K562 (cell line): ENCODE results near the gene PRKAG2. TPM values are rescaled to one million over a fixed set of nuclear protein-coding genes. Genes with fewer than 3 reads are reported as not detected.

ENCODE experiments used
- FOS ChIP-seq: IDR thresholded peaks from 3 replicates; pipeline ENCODE4 v1.6.1; 2011; ENCODE audit not compliant: insufficient read length; ENCODE audit errors: extremely low read depth
- polyA plus RNA-seq, 8 experiments: library from polyadenylated mRNA; depleted of rRNA in 4 of 8; stranded (reverse) in 5 of 8; unstranded in 3 of 8; fragments of >200 nt; fragmentation: Nextera tagmentation in 2 of 8; fragmentation: Illumina TruSeq in 1 of 8; extraction: Ambion mirVana in 2 of 8; extraction: Trizol in 1 of 8; gene quantifications; 2 replicates each; pipeline versions ENCODE4 v1.2.1 to v1.2.3, GENCODE V29; 2011 to 2014; ENCODE audit warnings: inconsistent platforms in 1 of 8, missing spikeins in 1 of 8
- total RNA-seq, 7 experiments: library from RNA; depleted of rRNA in 6 of 7; stranded (reverse); fragments of >200 nt in 6 of 7; fragmentation: Illumina TruSeq in 2 of 7; extraction: Trizol in 2 of 7; gene quantifications; 2 replicates each; pipeline versions ENCODE4 v1.2.1 to v1.2.3, GENCODE V29; 2011 to 2021; ENCODE audit warnings: low replicate concordance in 1 of 7
- TF ChIP-seq, protein P1 (sequence below), 2 experiments: fragments of 450-650 bp; IDR thresholded peaks; 2 replicates each; pipeline ENCODE4 v1.6.1; 2016; ENCODE audit warnings: mild to moderate bottlenecking in 2 of 2, borderline replicate concordance in 1 of 2, low read depth in 1 of 2, moderate library complexity in 1 of 2

PRKAG2 gene
- total and polyA plus RNA-seq, 9 of the 15 experiments (the other 6 are each of a cell fraction or from before 2014, with no cell fraction given) = 0.99 to 5.6 (median 3.3) TPM

DNA sequence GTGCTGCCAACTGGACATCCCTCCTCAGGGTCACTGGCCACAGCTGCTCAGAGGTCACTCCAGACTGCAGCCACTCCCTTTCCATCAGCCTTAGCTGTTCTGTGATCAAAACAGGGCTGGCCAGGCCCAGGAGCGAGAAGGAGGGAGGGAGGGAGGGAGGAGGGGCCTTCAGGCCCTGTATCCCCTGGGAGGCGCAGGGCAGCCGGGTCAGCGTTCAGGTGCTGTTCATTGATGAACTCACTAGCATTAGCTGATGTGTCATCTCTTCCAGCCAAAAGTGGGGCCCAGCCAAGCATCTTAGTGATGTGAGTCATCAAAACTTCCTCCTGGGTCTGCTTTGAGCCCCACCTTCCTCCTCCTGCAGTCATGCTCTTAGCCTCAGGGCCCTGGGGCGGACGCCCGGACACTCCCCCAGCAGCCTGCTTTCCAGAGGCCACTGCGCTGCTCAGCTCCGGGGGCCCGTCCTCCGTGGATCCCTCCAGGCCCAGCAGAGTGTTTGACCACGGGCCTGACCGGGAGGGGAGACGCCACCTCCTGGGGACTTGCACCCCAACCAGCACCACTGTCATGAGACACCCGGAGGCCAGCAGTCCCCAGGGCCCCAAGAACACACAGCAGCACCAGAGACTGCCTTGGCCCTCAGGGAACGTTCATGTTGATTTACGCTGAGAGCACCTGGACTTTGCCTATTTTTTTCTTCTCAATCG is 149.2 kb downstream of the PRKAG2 start (continued):
- TF ChIP-seq, protein P1, sequence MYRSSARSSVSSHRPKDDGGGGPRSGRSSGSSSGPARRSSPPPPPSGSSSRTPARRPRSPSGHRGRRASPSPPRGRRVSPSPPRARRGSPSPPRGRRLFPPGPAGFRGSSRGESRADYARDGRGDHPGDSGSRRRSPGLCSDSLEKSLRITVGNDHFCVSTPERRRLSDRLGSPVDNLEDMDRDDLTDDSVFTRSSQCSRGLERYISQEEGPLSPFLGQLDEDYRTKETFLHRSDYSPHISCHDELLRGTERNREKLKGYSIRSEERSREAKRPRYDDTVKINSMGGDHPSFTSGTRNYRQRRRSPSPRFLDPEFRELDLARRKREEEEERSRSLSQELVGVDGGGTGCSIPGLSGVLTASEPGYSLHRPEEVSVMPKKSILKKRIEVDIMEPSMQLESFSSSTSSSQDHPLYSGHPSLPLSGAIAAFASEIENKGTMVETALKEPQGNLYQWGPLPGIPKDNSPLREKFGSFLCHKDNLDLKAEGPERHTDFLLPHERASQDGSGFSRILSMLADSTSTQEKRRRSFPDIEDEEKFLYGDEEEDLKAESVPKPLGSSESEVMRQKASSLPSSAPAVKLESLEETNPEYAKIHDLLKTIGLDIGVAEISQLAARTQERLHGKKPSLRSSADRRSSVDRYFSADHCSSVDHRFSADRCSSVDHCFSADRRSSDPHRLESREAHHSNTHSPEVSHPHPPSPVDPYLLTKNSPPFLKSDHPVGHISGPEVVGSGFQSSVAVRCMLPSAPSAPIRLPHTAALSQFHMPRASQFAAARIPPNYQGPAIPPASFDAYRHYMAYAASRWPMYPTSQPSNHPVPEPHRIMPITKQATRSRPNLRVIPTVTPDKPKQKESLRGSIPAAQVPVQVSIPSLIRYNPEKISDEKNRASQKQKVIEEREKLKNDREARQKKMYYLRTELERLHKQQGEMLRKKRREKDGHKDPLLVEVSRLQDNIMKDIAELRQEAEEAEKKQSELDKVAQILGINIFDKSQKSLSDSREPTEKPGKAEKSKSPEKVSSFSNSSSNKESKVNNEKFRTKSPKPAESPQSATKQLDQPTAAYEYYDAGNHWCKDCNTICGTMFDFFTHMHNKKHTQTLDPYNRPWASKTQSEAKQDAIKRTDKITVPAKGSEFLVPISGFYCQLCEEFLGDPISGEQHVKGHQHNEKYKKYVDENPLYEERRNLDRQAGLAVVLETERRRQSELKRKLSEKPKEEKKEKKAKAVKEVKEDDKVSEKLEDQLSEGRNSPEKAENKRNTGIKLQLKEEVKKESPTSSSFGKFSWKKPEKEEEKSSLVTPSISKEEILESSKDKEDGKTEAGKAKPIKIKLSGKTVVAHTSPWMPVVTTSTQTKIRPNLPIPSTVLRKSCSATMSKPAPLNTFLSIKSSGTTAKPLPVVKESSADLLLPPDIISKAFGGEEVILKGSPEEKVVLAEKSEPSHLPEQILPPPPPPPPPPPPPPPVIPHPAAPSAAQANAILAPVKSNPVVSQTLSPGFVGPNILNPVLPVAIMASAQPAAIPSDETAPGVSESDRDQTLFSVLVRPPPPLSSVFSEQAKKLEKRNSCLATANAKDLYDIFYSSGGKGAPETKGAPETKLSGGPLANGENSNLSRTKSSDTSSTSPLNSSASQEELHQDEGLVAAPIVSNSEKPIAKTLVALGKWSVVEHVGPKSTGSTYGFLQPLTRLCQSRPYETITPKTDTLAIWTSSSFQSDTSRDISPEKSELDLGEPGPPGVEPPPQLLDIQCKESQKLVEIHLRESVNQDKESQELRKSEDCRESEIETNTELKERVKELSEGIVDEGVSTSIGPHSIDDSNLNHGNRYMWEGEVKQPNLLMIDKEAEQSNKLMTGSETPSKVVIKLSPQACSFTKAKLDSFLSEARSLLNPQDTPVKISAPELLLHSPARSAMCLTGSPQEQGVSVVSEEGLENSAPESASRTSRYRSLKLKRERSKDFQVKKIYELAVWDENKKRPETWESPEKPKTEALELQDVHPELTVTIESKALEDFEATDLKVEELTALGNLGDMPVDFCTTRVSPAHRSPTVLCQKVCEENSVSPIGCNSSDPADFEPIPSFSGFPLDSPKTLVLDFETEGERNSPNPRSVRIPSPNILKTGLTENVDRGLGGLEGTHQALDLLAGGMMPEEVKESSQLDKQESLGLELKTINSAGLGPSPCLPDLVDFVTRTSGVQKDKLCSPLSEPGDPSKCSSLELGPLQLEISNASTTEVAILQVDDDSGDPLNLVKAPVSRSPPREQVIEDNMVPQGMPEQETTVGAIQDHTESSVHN (IDR thresholded peaks at IDR 0.05; ENCODE audit: borderline replicate concordance in 1 of 2, low read depth in 1 of 2) = no peak
- TF ChIP-seq FOS = peak; percentile 16
